HepG2 (cell line): ENCODE data around the gene KATNAL1.

ENCODE experiments used
- CREB1 ChIP-seq, 2 experiments: fragments of 450-650 bp in 1 of 2; IDR thresholded peaks; 2 replicates each; pipeline ENCODE4 v1.6.1; 2016 to 2017; ENCODE audit warnings: control low read depth in 1 of 2, mild to moderate bottlenecking in 1 of 2, missing compliant biosample characterization in 1 of 2, missing genetic modification characterization in 1 of 2
- JUND ChIP-seq: sonication (generic); formaldehyde crosslinking; IDR thresholded peaks from 2 replicates; pipeline ENCODE4 v1.8.0; 2022; ENCODE audit warnings: mild to moderate bottlenecking, missing genetic modification reagents
- NR3C1 ChIP-seq: sonication (generic); formaldehyde crosslinking; IDR thresholded peaks from 2 replicates; pipeline ENCODE4 v1.4.0; 2020; ENCODE audit warnings: missing genetic modification reagents
- SIN3A ChIP-seq: IDR thresholded peaks from 2 replicates; pipeline ENCODE4 v1.6.1; 2011; ENCODE audit warnings: low read depth, mild to moderate bottlenecking, control low read depth, low read length, borderline replicate concordance
- TAF1 ChIP-seq: sonication (generic); formaldehyde crosslinking; IDR thresholded peaks from 2 replicates; pipeline ENCODE4 v1.4.0; 2020; ENCODE audit warnings: missing genetic modification reagents
- ZBTB4 ChIP-seq: sonication (generic); formaldehyde crosslinking; IDR thresholded peaks from 2 replicates; pipeline ENCODE4 v1.4.0; 2020; ENCODE audit warnings: missing genetic modification reagents, mild to moderate bottlenecking, borderline replicate concordance
- ZEB1 ChIP-seq: IDR thresholded peaks from 2 replicates; pipeline ENCODE4 v1.6.1; 2012; ENCODE audit warnings: mild to moderate bottlenecking, low read depth, inconsistent platforms; ENCODE audit not compliant: insufficient replicate concordance
- ZNF124 ChIP-seq: sonication (generic); formaldehyde crosslinking; IDR thresholded peaks from 2 replicates; pipeline ENCODE4 v1.4.0; 2020; ENCODE audit warnings: missing genetic modification reagents
- ZNF562 ChIP-seq: sonication (generic); formaldehyde crosslinking; IDR thresholded peaks from 2 replicates; pipeline ENCODE4 v1.8.0; 2022; ENCODE audit warnings: missing genetic modification reagents, borderline replicate concordance
- ZNF772 ChIP-seq: sonication (generic); formaldehyde crosslinking; IDR thresholded peaks from 2 replicates; pipeline ENCODE4 v1.5.0; 2020; ENCODE audit warnings: mild to moderate bottlenecking, missing genetic modification reagents
- ZZZ3 ChIP-seq: sonication (generic); formaldehyde crosslinking; IDR thresholded peaks from 2 replicates; pipeline ENCODE4 v1.4.0; 2020; ENCODE audit warnings: missing genetic modification reagents, mild to moderate bottlenecking, borderline replicate concordance
- TF ChIP-seq, protein P1 (sequence below): IDR thresholded peaks from 2 replicates; pipeline ENCODE4 v1.6.1; 2012; ENCODE audit warnings: low read length, improper control_type of control experiment

GRCh38 chr13:30181888-30182651 lies 125.3 kb downstream of the KATNAL1 start:
- TF ChIP-seq ZBTB4 (no peak), TAF1 (CRISPR knock-in tag) (no peak), ZEB1 (no peak), ZNF562 (CRISPR knock-in tag) (no peak), SIN3A (no peak), CREB1 (IDR thresholded peaks at IDR 0.05) (no peak), CREB1 (CRISPR knock-in tag; IDR thresholded peaks at IDR 0.05) (no peak), ZZZ3 (CRISPR knock-in tag) (no peak), NR3C1 (CRISPR knock-in tag) (no peak), ZNF124 (CRISPR knock-in tag) (no peak), ZNF772 (CRISPR knock-in tag) (no peak), JUND (CRISPR knock-in tag) (no peak)
- TF ChIP-seq, protein P1, sequence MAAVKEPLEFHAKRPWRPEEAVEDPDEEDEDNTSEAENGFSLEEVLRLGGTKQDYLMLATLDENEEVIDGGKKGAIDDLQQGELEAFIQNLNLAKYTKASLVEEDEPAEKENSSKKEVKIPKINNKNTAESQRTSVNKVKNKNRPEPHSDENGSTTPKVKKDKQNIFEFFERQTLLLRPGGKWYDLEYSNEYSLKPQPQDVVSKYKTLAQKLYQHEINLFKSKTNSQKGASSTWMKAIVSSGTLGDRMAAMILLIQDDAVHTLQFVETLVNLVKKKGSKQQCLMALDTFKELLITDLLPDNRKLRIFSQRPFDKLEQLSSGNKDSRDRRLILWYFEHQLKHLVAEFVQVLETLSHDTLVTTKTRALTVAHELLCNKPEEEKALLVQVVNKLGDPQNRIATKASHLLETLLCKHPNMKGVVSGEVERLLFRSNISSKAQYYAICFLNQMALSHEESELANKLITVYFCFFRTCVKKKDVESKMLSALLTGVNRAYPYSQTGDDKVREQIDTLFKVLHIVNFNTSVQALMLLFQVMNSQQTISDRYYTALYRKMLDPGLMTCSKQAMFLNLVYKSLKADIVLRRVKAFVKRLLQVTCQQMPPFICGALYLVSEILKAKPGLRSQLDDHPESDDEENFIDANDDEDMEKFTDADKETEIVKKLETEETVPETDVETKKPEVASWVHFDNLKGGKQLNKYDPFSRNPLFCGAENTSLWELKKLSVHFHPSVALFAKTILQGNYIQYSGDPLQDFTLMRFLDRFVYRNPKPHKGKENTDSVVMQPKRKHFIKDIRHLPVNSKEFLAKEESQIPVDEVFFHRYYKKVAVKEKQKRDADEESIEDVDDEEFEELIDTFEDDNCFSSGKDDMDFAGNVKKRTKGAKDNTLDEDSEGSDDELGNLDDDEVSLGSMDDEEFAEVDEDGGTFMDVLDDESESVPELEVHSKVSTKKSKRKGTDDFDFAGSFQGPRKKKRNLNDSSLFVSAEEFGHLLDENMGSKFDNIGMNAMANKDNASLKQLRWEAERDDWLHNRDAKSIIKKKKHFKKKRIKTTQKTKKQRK = no peak
